Activated CD8-positive, alpha-beta memory T cell treated with anti-CD3 and anti-CD28 coated beads for 1 hour (primary cell): ENCODE measurements around the gene ZBTB7C.

Source experiments
- DNase-seq, 2 donors: peaks; one replicate each; pipeline ENCODE4 v3.0.0-alpha.2; 2020; ENCODE audit warnings: low read depth in 1 of 2; ENCODE audit errors: extremely low read depth in 1 of 2

The ZBTB7C gene

GRCh38 chr18:48391868-48392267 lies 17.3 kb downstream of the ZBTB7C start:
- DNase-seq, result no peak

GRCh38 chr18:48390641-48391040 lies 18.5 kb downstream of the ZBTB7C start:
- DNase-seq, result no peak

GRCh38 chr18:48388478-48388877 lies 20.7 kb downstream of the ZBTB7C start:
- DNase-seq, result no peak

- no peak for DNase-seq
These were observed 21.9 kb downstream of the ZBTB7C start for GRCh38 chr18:48387300-48387699.

GRCh38 chr18:48385596-48385995 lies 23.6 kb downstream of the ZBTB7C start:
- no peak for DNase-seq

GRCh38 chr18:48376934-48377333 lies 32.2 kb downstream of the ZBTB7C start:
- DNase-seq, result no peak

GRCh38 chr18:48376406-48376805 lies 32.8 kb downstream of the ZBTB7C start:
- DNase-seq, result no peak

GRCh38 chr18:48375150-48375800 lies 33.9 kb downstream of the ZBTB7C start:
- DNase-seq, result no peak

- no peak for DNase-seq
These were observed 34.6 kb downstream of the ZBTB7C start for GRCh38 chr18:48374423-48375149.

GRCh38 chr18:48371854-48372602 lies 37.2 kb downstream of the ZBTB7C start:
- DNase-seq, result no peak

- DNase-seq, result no peak
These were observed 41.6 kb downstream of the ZBTB7C start for GRCh38 chr18:48367557-48367956.

- DNase-seq, result no peak
These were observed 43.2 kb downstream of the ZBTB7C start for GRCh38 chr18:48365965-48366364.

GRCh38 chr18:48364146-48364545 lies 45.0 kb downstream of the ZBTB7C start:
- no peak for DNase-seq

GRCh38 chr18:48363175-48363574 lies 46.0 kb downstream of the ZBTB7C start:
- no peak for DNase-seq

- no peak for DNase-seq
These were observed 47.4 kb downstream of the ZBTB7C start for GRCh38 chr18:48361801-48362200.

- DNase-seq, result no peak
These were observed 48.7 kb downstream of the ZBTB7C start for GRCh38 chr18:48360376-48361021.

- DNase-seq, result no peak
These were observed 49.6 kb downstream of the ZBTB7C start for GRCh38 chr18:48359626-48360025.

- no peak for DNase-seq
These were observed 50.3 kb downstream of the ZBTB7C start for GRCh38 chr18:48358868-48359267.

GRCh38 chr18:48356909-48357631 lies 52.1 kb downstream of the ZBTB7C start:
- DNase-seq, result no peak

GRCh38 chr18:48356151-48356745 lies 52.9 kb downstream of the ZBTB7C start:
- DNase-seq, result no peak
